ENCODE results near the gene RARS2. TPM values are rescaled to one million over a fixed set of nuclear protein-coding genes. Genes with fewer than 3 reads are reported as not detected.

RARS2 gene
- total and polyA plus RNA-seq, 2 experiments from 2014 or later, result 31.8 to 38.5 TPM

DNA sequence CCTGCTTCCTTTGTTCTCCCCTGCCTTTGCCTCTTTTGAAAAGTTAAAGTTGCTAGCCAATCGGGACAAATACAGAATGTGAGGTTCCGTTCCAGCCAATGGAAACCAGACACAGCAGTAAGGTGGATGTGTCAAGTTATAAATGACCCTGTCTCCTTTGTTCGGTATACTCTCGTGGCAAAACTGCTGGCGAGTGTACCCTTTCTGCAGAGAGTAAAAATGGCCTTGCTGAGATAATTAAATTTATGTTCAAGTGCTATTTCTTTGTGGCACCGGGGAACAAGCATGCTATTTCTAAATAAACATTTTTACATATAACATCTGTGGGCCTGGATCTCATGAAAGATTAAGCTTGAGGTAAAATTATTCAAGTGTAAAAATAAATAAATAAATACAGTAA is 50.2 kb downstream of the RARS2 start:
- no peaks in the 10 kb centered on the region for H3F3A ChIP-seq (replicated peaks; ENCODE audit: low read depth)
- Mint-ChIP-seq H3K36me3 (ENCODE audit: low read depth) (peaks cover 49% of the 10 kb centered on the region), H3K27me3 (ENCODE audit: insufficient read depth, low read depth, poor library complexity) (no peaks in the 10 kb centered on the region), H3K4me1 (no peaks in the 10 kb centered on the region), H3K4me3 (no peak overlapping the region), H3K27ac (no peak overlapping the region), H3K9me3 (peaks cover 20% of the 10 kb centered on the region)
- no peaks in the 10 kb centered on the region for H3K9me2 ChIP-seq (ENCODE audit: insufficient read depth)
- H3K4me1 ChIP-seq (ENCODE audit: insufficient read depth), result no peaks in the 10 kb centered on the region
- H3K4me3 ChIP-seq, result no peak overlapping the region
- peak; percentile 13 for DNase-seq (ENCODE audit: low spot score)
- H4K20me1 ChIP-seq (replicated peaks; ENCODE audit: insufficient read depth), result no peaks in the 10 kb centered on the region; the same call in 1 of the 2 replicates
- H3K27me3 ChIP-seq (ENCODE audit: insufficient read depth), result no peaks in the 10 kb centered on the region
- no peak overlapping the region for H2AFZ ChIP-seq
- peaks cover 29% of the 10 kb centered on the region for H3K36me3 ChIP-seq (ENCODE audit: insufficient read depth)
- H3K27ac ChIP-seq (ENCODE audit: low read depth), result no peak overlapping the region
- no peaks in the 10 kb centered on the region for H3K79me2 ChIP-seq (replicated peaks; ENCODE audit: insufficient read depth)
- TF ChIP-seq POLR2AphosphoS5 (IDR thresholded peaks at IDR 0.05; ENCODE audit: low read depth), result no peak
- H3K4me2 ChIP-seq, result no peak overlapping the region
- ATAC-seq, result no peak

DNA sequence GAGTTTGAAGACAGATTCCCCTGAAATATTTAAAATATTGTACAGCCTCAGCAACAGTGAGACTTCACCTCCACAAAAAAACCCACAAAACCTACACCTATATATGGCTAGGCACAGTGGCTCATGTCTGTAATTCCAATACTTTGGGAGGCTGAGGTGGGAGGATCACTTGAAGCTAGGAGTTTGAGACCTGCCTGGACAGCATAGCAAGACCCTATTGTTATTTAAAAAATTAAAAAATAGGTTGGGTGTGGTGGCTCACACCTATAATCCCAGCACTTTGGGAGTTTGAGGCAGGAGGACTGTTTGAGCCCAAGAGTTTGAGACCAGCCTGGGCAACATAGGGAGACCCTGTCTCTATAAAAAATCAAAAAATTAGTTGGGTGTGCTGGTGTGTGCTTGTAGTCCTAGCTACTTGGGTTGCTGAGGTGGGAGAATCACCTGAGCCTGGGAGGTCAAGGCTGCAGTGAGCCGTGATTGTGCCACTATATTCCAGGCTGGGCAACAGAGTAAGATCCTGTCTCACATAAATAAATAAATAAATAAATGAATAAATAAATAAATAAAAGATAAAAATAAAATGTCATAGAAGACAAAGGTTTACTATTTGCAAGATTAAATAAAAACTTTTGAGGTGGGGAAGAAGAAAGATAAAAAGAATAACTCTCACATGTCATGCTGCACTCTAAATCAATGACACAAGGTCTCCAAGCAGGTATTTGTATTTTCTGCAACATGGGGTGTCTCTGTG is 51.1 kb downstream of the RARS2 start:
- no peaks in the 10 kb centered on the region for H3K27me3 ChIP-seq (ENCODE audit: insufficient read depth)
- Mint-ChIP-seq H3K4me1 (no peaks in the 10 kb centered on the region), H3K27ac (no peak overlapping the region), H3K36me3 (ENCODE audit: low read depth) (peaks cover 48% of the 10 kb centered on the region), H3K27me3 (ENCODE audit: insufficient read depth, low read depth, poor library complexity) (no peaks in the 10 kb centered on the region), H3K9me3 (peaks cover 20% of the 10 kb centered on the region), H3K4me3 (no peak overlapping the region)
- H3K79me2 ChIP-seq (replicated peaks; ENCODE audit: insufficient read depth), result no peaks in the 10 kb centered on the region
- H2AFZ ChIP-seq, result no peak overlapping the region
- H4K20me1 ChIP-seq (replicated peaks; ENCODE audit: insufficient read depth), result no peaks in the 10 kb centered on the region
- H3K4me2 ChIP-seq, result no peak overlapping the region
- H3K4me1 ChIP-seq (ENCODE audit: insufficient read depth), result no peaks in the 10 kb centered on the region
- DNase-seq (ENCODE audit: low spot score) (no peak), ATAC-seq (no peak)
- no peaks in the 10 kb centered on the region for H3F3A ChIP-seq (replicated peaks; ENCODE audit: low read depth)
- no peaks in the 10 kb centered on the region for H3K9me2 ChIP-seq (ENCODE audit: insufficient read depth)
- H3K4me3 ChIP-seq, result no peak overlapping the region
- H3K27ac ChIP-seq (ENCODE audit: low read depth), result no peak overlapping the region
- H3K36me3 ChIP-seq (ENCODE audit: insufficient read depth), result peaks cover 24% of the 10 kb centered on the region
- TF ChIP-seq CREB1 (CRISPR knock-in tag; IDR thresholded peaks at IDR 0.05; ENCODE audit: low read depth) (no peak), STAT1 (IDR thresholded peaks at IDR 0.05; ENCODE audit: unreplicated experiment) (no peak), ZNF331 (CRISPR knock-in tag; IDR thresholded peaks at IDR 0.05; ENCODE audit: low read depth) (no peak), NANOG (IDR thresholded peaks at IDR 0.05; ENCODE audit: borderline replicate concordance) (no peak), ZNF114 (CRISPR knock-in tag; IDR thresholded peaks at IDR 0.05) (no peak), EZH2phosphoT487 (IDR thresholded peaks at IDR 0.05; ENCODE audit: unreplicated experiment) (no peak), EZH2 (IDR thresholded peaks at IDR 0.05; ENCODE audit: low read depth, unreplicated experiment) (no peak)
- TF ChIP-seq, protein P1, sequence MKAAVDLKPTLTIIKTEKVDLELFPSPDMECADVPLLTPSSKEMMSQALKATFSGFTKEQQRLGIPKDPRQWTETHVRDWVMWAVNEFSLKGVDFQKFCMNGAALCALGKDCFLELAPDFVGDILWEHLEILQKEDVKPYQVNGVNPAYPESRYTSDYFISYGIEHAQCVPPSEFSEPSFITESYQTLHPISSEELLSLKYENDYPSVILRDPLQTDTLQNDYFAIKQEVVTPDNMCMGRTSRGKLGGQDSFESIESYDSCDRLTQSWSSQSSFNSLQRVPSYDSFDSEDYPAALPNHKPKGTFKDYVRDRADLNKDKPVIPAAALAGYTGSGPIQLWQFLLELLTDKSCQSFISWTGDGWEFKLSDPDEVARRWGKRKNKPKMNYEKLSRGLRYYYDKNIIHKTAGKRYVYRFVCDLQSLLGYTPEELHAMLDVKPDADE (IDR thresholded peaks at IDR 0.05), result no peak
- TF ChIP-seq, protein P2, sequence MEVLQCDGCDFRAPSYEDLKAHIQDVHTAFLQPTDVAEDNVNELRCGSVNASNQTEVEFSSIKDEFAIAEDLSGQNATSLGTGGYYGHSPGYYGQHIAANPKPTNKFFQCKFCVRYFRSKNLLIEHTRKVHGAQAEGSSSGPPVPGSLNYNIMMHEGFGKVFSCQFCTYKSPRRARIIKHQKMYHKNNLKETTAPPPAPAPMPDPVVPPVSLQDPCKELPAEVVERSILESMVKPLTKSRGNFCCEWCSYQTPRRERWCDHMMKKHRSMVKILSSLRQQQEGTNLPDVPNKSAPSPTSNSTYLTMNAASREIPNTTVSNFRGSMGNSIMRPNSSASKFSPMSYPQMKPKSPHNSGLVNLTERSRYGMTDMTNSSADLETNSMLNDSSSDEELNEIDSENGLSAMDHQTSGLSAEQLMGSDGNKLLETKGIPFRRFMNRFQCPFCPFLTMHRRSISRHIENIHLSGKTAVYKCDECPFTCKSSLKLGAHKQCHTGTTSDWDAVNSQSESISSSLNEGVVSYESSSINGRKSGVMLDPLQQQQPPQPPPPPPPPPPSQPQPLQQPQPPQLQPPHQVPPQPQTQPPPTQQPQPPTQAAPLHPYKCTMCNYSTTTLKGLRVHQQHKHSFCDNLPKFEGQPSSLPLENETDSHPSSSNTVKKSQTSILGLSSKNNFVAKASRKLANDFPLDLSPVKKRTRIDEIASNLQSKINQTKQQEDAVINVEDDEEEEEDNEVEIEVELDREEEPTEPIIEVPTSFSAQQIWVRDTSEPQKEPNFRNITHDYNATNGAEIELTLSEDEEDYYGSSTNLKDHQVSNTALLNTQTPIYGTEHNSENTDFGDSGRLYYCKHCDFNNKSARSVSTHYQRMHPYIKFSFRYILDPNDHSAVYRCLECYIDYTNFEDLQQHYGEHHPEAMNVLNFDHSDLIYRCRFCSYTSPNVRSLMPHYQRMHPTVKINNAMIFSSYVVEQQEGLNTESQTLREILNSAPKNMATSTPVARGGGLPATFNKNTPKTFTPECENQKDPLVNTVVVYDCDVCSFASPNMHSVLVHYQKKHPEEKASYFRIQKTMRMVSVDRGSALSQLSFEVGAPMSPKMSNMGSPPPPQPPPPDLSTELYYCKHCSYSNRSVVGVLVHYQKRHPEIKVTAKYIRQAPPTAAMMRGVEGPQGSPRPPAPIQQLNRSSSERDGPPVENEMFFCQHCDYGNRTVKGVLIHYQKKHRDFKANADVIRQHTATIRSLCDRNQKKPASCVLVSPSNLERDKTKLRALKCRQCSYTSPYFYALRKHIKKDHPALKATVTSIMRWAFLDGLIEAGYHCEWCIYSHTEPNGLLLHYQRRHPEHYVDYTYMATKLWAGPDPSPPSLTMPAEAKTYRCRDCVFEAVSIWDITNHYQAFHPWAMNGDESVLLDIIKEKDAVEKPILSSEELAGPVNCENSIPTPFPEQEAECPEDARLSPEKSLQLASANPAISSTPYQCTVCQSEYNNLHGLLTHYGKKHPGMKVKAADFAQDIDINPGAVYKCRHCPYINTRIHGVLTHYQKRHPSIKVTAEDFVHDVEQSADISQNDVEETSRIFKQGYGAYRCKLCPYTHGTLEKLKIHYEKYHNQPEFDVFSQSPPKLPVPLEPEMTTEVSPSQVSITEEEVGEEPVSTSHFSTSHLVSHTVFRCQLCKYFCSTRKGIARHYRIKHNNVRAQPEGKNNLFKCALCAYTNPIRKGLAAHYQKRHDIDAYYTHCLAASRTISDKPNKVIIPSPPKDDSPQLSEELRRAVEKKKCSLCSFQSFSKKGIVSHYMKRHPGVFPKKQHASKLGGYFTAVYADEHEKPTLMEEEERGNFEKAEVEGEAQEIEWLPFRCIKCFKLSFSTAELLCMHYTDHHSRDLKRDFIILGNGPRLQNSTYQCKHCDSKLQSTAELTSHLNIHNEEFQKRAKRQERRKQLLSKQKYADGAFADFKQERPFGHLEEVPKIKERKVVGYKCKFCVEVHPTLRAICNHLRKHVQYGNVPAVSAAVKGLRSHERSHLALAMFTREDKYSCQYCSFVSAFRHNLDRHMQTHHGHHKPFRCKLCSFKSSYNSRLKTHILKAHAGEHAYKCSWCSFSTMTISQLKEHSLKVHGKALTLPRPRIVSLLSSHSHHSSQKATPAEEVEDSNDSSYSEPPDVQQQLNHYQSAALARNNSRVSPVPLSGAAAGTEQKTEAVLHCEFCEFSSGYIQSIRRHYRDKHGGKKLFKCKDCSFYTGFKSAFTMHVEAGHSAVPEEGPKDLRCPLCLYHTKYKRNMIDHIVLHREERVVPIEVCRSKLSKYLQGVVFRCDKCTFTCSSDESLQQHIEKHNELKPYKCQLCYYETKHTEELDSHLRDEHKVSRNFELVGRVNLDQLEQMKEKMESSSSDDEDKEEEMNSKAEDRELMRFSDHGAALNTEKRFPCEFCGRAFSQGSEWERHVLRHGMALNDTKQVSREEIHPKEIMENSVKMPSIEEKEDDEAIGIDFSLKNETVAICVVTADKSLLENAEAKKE (CRISPR knock-in tag; IDR thresholded peaks at IDR 0.05), result no peak
- TF ChIP-seq, protein P3, sequence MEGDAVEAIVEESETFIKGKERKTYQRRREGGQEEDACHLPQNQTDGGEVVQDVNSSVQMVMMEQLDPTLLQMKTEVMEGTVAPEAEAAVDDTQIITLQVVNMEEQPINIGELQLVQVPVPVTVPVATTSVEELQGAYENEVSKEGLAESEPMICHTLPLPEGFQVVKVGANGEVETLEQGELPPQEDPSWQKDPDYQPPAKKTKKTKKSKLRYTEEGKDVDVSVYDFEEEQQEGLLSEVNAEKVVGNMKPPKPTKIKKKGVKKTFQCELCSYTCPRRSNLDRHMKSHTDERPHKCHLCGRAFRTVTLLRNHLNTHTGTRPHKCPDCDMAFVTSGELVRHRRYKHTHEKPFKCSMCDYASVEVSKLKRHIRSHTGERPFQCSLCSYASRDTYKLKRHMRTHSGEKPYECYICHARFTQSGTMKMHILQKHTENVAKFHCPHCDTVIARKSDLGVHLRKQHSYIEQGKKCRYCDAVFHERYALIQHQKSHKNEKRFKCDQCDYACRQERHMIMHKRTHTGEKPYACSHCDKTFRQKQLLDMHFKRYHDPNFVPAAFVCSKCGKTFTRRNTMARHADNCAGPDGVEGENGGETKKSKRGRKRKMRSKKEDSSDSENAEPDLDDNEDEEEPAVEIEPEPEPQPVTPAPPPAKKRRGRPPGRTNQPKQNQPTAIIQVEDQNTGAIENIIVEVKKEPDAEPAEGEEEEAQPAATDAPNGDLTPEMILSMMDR (conservative IDR thresholded peaks at IDR 0.05; ENCODE audit: low read depth in 2 of 2), result no peak
